ENCODE data around the gene FLG2.

GRCh38 chr1:152348447-152348846 lies 11.4 kb downstream of the FLG2 start:
- TF ChIP-seq POLR2AphosphoS5 (IDR thresholded peaks at IDR 0.05) (no peak), POLR2A (IDR thresholded peaks at IDR 0.05) (no peak), CTCF (IDR thresholded peaks at IDR 0.05) (no peak), EP300 (IDR thresholded peaks at IDR 0.05) (no peak)
